ENCODE results near the gene ZXDC. TPM values are rescaled to one million over a fixed set of nuclear protein-coding genes. Genes with fewer than 3 reads are reported as not detected.

ZXDC gene
- polyA plus RNA-seq, 1 experiment: 15.8 TPM

GRCh38 chr3:126502656-126503055, 27.0 kb upstream of the ZXDC start:
- Histone ChIP-seq H3K36me3 (ENCODE audit: control insufficient read depth, insufficient read depth, low read length) (no peaks in the 10 kb centered on the region), H3K4me3 (ENCODE audit: low read depth, low read length) (no peak overlapping the region), H3K27me3 (ENCODE audit: control insufficient read depth, insufficient read depth, low read length) (peaks cover 2% of the 10 kb centered on the region; the same call in 1 of the 2 replicates)
- TF ChIP-seq, protein P1, sequence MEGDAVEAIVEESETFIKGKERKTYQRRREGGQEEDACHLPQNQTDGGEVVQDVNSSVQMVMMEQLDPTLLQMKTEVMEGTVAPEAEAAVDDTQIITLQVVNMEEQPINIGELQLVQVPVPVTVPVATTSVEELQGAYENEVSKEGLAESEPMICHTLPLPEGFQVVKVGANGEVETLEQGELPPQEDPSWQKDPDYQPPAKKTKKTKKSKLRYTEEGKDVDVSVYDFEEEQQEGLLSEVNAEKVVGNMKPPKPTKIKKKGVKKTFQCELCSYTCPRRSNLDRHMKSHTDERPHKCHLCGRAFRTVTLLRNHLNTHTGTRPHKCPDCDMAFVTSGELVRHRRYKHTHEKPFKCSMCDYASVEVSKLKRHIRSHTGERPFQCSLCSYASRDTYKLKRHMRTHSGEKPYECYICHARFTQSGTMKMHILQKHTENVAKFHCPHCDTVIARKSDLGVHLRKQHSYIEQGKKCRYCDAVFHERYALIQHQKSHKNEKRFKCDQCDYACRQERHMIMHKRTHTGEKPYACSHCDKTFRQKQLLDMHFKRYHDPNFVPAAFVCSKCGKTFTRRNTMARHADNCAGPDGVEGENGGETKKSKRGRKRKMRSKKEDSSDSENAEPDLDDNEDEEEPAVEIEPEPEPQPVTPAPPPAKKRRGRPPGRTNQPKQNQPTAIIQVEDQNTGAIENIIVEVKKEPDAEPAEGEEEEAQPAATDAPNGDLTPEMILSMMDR (IDR thresholded peaks at IDR 0.05; ENCODE audit: insufficient read depth, low read depth, low read length): no peak
- DNase-seq (ENCODE audit: low read depth): no peak
- CTCF ChIA-PET: no interaction called here
- POLR2A ChIA-PET: no interaction called here

DNA sequence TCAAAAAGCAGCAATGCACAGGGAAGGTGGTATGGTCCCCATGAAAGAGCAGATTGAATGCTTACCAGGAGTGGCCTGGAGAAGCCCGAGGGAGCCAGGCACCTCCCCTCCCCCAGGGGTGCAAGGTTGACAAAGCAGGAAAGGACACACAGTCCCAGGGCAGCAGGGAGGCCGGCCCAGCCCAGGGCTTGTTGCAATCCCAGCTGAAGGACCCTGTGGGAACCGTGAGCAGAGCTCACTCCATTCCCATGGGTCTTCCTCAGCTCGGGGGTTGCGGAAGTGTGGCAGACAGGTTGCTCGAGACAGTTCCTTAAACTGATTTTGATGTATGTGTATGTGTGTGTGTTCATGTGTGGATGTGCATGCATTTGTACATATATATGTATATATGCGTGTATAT, 26.0 kb upstream of the ZXDC start:
- H3K27me3 ChIP-seq (ENCODE audit: control insufficient read depth, insufficient read depth, low read length): peaks cover 4% of the 10 kb centered on the region
- H3K4me3 ChIP-seq (ENCODE audit: low read depth, low read length): no peak overlapping the region
- DNase-seq (ENCODE audit: low read depth): no peak
- ChIA-PET CTCF (no interaction called here), POLR2A (no interaction called here)
- no peaks in the 10 kb centered on the region for H3K36me3 ChIP-seq (ENCODE audit: control insufficient read depth, insufficient read depth, low read length)
- TF ChIP-seq, protein P1 (IDR thresholded peaks at IDR 0.05; ENCODE audit: insufficient read depth, low read depth, low read length): no peak

- no peak for DNase-seq (ENCODE audit: low read depth)
- ChIA-PET POLR2A (no interaction called here), CTCF (no interaction called here)
- TF ChIP-seq, protein P1 (IDR thresholded peaks at IDR 0.05; ENCODE audit: insufficient read depth, low read depth, low read length): no peak
- Histone ChIP-seq H3K36me3 (ENCODE audit: control insufficient read depth, insufficient read depth, low read length) (no peaks in the 10 kb centered on the region), H3K4me3 (ENCODE audit: low read depth, low read length) (no peak overlapping the region), H3K27me3 (ENCODE audit: control insufficient read depth, insufficient read depth, low read length) (peaks cover 4% of the 10 kb centered on the region)
These were observed 25.4 kb upstream of the ZXDC start for GRCh38 chr3:126501054-126501453.

DNA sequence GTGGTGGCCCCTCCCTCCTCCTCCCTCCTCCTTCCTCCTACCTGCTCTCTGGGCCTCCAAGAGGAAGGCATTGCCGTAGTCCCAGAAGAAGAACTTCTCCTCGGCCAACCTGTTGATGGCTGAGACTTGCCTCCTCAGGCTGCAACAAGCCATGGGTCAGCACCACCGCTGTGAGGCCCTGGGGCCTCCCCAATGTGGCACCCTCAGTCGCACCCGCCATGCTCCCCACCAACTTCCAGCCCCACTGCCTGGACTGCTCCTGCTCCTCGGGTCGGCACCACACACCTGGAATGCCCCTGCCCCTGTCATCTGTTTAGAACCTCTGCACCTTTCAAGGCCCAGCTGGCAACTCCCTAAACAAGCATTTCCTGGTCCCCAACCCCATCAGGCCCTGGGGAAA, 24.3 kb upstream of the ZXDC start:
- H3K4me3 ChIP-seq (ENCODE audit: low read depth, low read length): no peak overlapping the region
- peaks cover 4% of the 10 kb centered on the region for H3K27me3 ChIP-seq (ENCODE audit: control insufficient read depth, insufficient read depth, low read length)
- TF ChIP-seq, protein P1 (IDR thresholded peaks at IDR 0.05; ENCODE audit: insufficient read depth, low read depth, low read length): no peak
- no peaks in the 10 kb centered on the region for H3K36me3 ChIP-seq (ENCODE audit: control insufficient read depth, insufficient read depth, low read length)
- ChIA-PET POLR2A (no interaction called here), CTCF (no interaction called here)
- no peak for DNase-seq (ENCODE audit: low read depth)

- no peak for DNase-seq (ENCODE audit: low read depth)
- peaks cover 3% of the 10 kb centered on the region; the same call in 1 of the 2 replicates for H3K27me3 ChIP-seq (ENCODE audit: control insufficient read depth, insufficient read depth, low read length)
- TF ChIP-seq, protein P1 (IDR thresholded peaks at IDR 0.05; ENCODE audit: insufficient read depth, low read depth, low read length): no peak
These were observed 23.7 kb upstream of the ZXDC start for GRCh38 chr3:126499401-126499800.

More at GRCh38 chr3:126499401-126499800, 23.7 kb upstream of the ZXDC start:
- H3K4me3 ChIP-seq (ENCODE audit: low read depth, low read length): no peak overlapping the region
- no peaks in the 10 kb centered on the region for H3K36me3 ChIP-seq (ENCODE audit: control insufficient read depth, insufficient read depth, low read length)
- ChIA-PET CTCF (no interaction called here), POLR2A (no interaction called here)
